Endothelial cell of umbilical vein (primary cell): ENCODE data around the gene ZDHHC18. TPM values are rescaled to one million over a fixed set of nuclear protein-coding genes. Genes with fewer than 3 reads are reported as not detected.

Experiments used
- BruUV-seq: library from RNA; stranded (reverse); fragments of 400-500 nt; replicated peaks from 2 replicates; lab custom pipeline; 2021; lab: Mats Ljungman, UMichigan
- CTCF ChIA-PET: fragments of 300-600, 350-600 bp; sonication (Branson Sonifier 250); formaldehyde crosslinking; loops from one replicate; lab custom pipeline; 2021; ENCODE audit warnings: antibody characterized with exemption, inconsistent platforms; lab: Charles Lee
- POLR2A ChIA-PET: fragments of 300-600, 350-600 bp; sonication (Branson Sonifier 250); formaldehyde crosslinking; loops from one replicate; lab custom pipeline; 2021; ENCODE audit warnings: antibody characterized with exemption, inconsistent platforms; lab: Charles Lee
- DNase-seq: peaks from one replicate; pipeline ENCODE4 v3.0.0-alpha.2; 2011; ENCODE audit warnings: low read depth, low spot score
- FAIRE-seq: peaks from 2 replicates; lab custom pipeline; 2011; peaks lifted over from hg19 to GRCh38; lab: Jason Lieb, UNC
- H2AFZ ChIP-seq: 2 replicates; pipeline ENCODE4 v1.6.0; 2012; ENCODE audit warnings: low read depth, low read length, control low read depth, inconsistent platforms
- H3K27ac ChIP-seq: 2 replicates; pipeline ENCODE4 v1.5.1; 2011; ENCODE audit warnings: low read depth, mild to moderate bottlenecking, control low read depth, low read length, moderate library complexity; ENCODE audit not compliant: insufficient read depth
- H3K27me3 ChIP-seq, 2 experiments: 2 replicates each; pipeline versions ENCODE4 v1.6.0 to v1.6.1; 2011; ENCODE audit warnings: low read length in 2 of 2, mixed read lengths in 1 of 2; ENCODE audit not compliant: control insufficient read depth in 2 of 2, insufficient read depth in 2 of 2
- H3K36me3 ChIP-seq, 2 experiments: 2 replicates in 1 of 2; 3 replicates in 1 of 2; pipeline ENCODE4 v1.5.1; 2011; ENCODE audit warnings: low read length in 2 of 2, mild to moderate bottlenecking in 1 of 2, moderate library complexity in 1 of 2; ENCODE audit not compliant: control insufficient read depth in 2 of 2, insufficient read depth in 2 of 2; ENCODE audit errors: extremely low read depth in 1 of 2
- H3K4me1 ChIP-seq: 3 replicates; pipeline ENCODE4 v1.5.1; 2011; ENCODE audit warnings: mild to moderate bottlenecking, low read length; ENCODE audit not compliant: control insufficient read depth, insufficient read depth; ENCODE audit errors: extremely low read depth
- H3K4me2 ChIP-seq: 2 replicates; pipeline ENCODE4 v1.6.1; 2011; ENCODE audit warnings: low read length, control low read depth, mixed read lengths; ENCODE audit not compliant: insufficient read depth
- H3K4me3 ChIP-seq, 3 experiments: fragments of 200-600 bp in 1 of 3; sonication (generic), shearing (Covaris generic) in 1 of 3; replicated peaks in 1 of 3; 2 replicates each; pipeline ENCODE4 v1.5.1; 2011 to 2016; ENCODE audit warnings: control low read depth in 3 of 3, low read length in 3 of 3, mild to moderate bottlenecking in 2 of 3, inconsistent platforms in 1 of 3, low read depth in 1 of 3, moderate library complexity in 1 of 3; ENCODE audit not compliant: insufficient read depth in 1 of 3
- H3K79me2 ChIP-seq: 2 replicates; pipeline ENCODE4 v1.6.0; 2012; ENCODE audit warnings: low read length, inconsistent platforms; ENCODE audit not compliant: control insufficient read depth, insufficient read depth
- H3K9ac ChIP-seq: replicated peaks from 2 replicates; pipeline ENCODE3; 2011; ENCODE audit warnings: low read length, control low read depth; ENCODE audit not compliant: insufficient read depth; ENCODE audit errors: extremely low read depth
- H3K9me1 ChIP-seq: replicated peaks from 3 replicates; pipeline ENCODE4 v1.6.0; 2011; ENCODE audit warnings: mild to moderate bottlenecking, low read length; ENCODE audit not compliant: control insufficient read depth, insufficient read depth; ENCODE audit errors: extremely low read depth
- H3K9me3 ChIP-seq: replicated peaks from 2 replicates; pipeline ENCODE4 v1.5.1; 2012; ENCODE audit warnings: low read length, inconsistent platforms; ENCODE audit not compliant: control insufficient read depth, insufficient read depth
- H4K20me1 ChIP-seq: replicated peaks from 2 replicates; pipeline ENCODE3; 2011; ENCODE audit warnings: mild to moderate bottlenecking, low read length; ENCODE audit not compliant: control insufficient read depth, insufficient read depth; ENCODE audit errors: extremely low read depth
- CTCF ChIP-seq, 2 donors: IDR thresholded peaks; 1 replicate in 1 of 2; 2 replicates in 1 of 2; pipeline ENCODE4 v1.5.1; 2011; ENCODE audit warnings: low read length in 2 of 2, mild to moderate bottlenecking in 2 of 2, moderate library complexity in 2 of 2, control low read depth in 1 of 2, inconsistent platforms in 1 of 2, low read depth in 1 of 2; ENCODE audit not compliant: insufficient read depth in 1 of 2; ENCODE audit errors: extremely low read depth in 1 of 2
- EZH2 ChIP-seq: IDR thresholded peaks from 2 replicates; pipeline ENCODE4 v1.6.1; 2012; ENCODE audit warnings: borderline replicate concordance, low read depth, mild to moderate bottlenecking, moderate library complexity, low read length, inconsistent platforms; ENCODE audit not compliant: severe bottlenecking
- FOS ChIP-seq: IDR thresholded peaks from 2 replicates; pipeline ENCODE4 v1.6.1; 2011; ENCODE audit warnings: mild to moderate bottlenecking, low read length, moderate library complexity, borderline replicate concordance; ENCODE audit not compliant: insufficient read depth
- GATA2 ChIP-seq: IDR thresholded peaks from 2 replicates; pipeline ENCODE4 v1.7.0; 2011; ENCODE audit warnings: low read depth, mild to moderate bottlenecking, moderate library complexity, mixed read lengths, low read length; ENCODE audit not compliant: insufficient read length, insufficient read depth
- JUN ChIP-seq: IDR thresholded peaks from 2 replicates; pipeline ENCODE4 v1.6.1; 2011; ENCODE audit warnings: borderline replicate concordance, low read depth; ENCODE audit not compliant: insufficient read length, insufficient read depth
- MAX ChIP-seq: IDR thresholded peaks from 2 replicates; pipeline ENCODE4 v1.6.1; 2011; ENCODE audit not compliant: insufficient read depth, insufficient read length
- MYC ChIP-seq: IDR thresholded peaks from one replicate; pipeline ENCODE4 v1.6.1; 2011; ENCODE audit warnings: mild to moderate bottlenecking, low read depth, low read length
- POLR2A ChIP-seq: IDR thresholded peaks from 2 replicates; pipeline ENCODE4 v1.6.1; 2012; ENCODE audit warnings: low read depth, mild to moderate bottlenecking, control low read depth, low read length
- POLR2AphosphoS5 ChIP-seq: IDR thresholded peaks from 2 replicates; pipeline ENCODE4 v1.6.1; 2012; ENCODE audit warnings: low read depth, mild to moderate bottlenecking, control low read depth, low read length, moderate library complexity; ENCODE audit not compliant: insufficient read depth
- dilution Hi-C: fragments of 300-500 bp; cut with MboI; formaldehyde crosslinking; loops from one replicate; pipeline ENCODE4 v1.15.0; 2019; ENCODE audit warnings: low sequenced_read_pairs; ENCODE audit not compliant: extremely low pct_ligation_motif_present
- intact Hi-C: fragments of 100-400 bp; cut with micrococcal nuclease; formaldehyde crosslinking; loops from one replicate; pipeline ENCODE4 v1.10.0; 2022
- polyA plus RNA-seq, 4 experiments: library from polyadenylated mRNA; depleted of rRNA in 3 of 4; stranded (reverse) in 3 of 4; unstranded in 1 of 4; fragments of >200 nt; gene quantifications; 2 replicates each; pipeline versions ENCODE4 v1.2.1 to v1.2.3, GENCODE V29; 2011 to 2012; ENCODE audit warnings: missing spikeins in 1 of 4
- total RNA-seq: library from RNA; stranded (reverse); gene quantifications from 2 replicates; pipeline ENCODE4 v1.2.3, GENCODE V29; 2021

Gene ZDHHC18
- total and polyA plus RNA-seq, 2 donors (not counting 3 experiments of a cell fraction or from before 2014, with no cell fraction given) = 25.2 to 48.2 TPM

DNA sequence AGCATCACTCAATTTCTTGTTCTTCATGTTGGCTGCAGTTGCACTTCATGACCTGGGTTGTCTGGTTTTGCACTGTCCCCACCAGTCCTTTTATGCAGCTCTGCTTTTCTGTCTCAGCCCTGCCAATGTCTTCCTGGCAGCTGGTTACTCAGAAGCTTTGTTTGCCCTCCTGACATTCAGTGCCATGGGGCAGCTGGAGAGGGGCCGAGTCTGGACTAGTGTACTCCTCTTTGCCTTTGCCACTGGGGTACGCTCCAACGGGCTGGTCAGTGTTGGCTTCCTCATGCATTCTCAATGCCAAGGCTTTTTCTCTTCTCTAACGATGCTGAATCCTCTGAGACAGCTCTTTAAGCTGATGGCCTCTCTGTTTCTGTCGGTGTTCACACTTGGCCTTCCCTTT, 32.1 kb upstream of the ZDHHC18 start:
- FAIRE-seq = no peak
- no peaks in the 10 kb centered on the region for H3K79me2 ChIP-seq
- intact Hi-C loops (no loop called here), dilution Hi-C loops (no loop called here)
- H3K27me3 ChIP-seq = no peaks in the 10 kb centered on the region
- POLR2A ChIA-PET = interaction anchor here (0.6 kb wide), 1 partner anchor 29 kb away, joined by 7 read pairs; no protein-coding TSS in a partner anchor
- no peaks in the 10 kb centered on the region for H3K9me1 ChIP-seq
- TF ChIP-seq GATA2 (no peak), EZH2 (no peak), POLR2A (no peak), JUN (no peak), MAX (no peak)
- H2AFZ ChIP-seq = no peak overlapping the region
- DNase-seq = no peak
- H4K20me1 ChIP-seq = no peaks in the 10 kb centered on the region
- no peaks in the 10 kb centered on the region for H3K4me1 ChIP-seq
- no peak overlapping the region for H3K4me3 ChIP-seq
- H3K36me3 ChIP-seq = peaks cover 0 to 8% of the 10 kb centered on the region in 2 experiments
- no peak overlapping the region for H3K9ac ChIP-seq
- no TSS peak for BruUV-seq
- H3K27ac ChIP-seq = no peak overlapping the region
- CTCF ChIA-PET = interaction anchor here (1.0 to 3.0 kb wide), 2 partner anchors 15 to 192 kb away, joined by 3 to 10 read pairs; no protein-coding TSS in a partner anchor
- no peak overlapping the region for H3K4me2 ChIP-seq
- H3K9me3 ChIP-seq = no peaks in the 10 kb centered on the region

GRCh38 chr1:26797627-26798026, 28.9 kb upstream of the ZDHHC18 start:
- no peak for DNase-seq
- POLR2A ChIA-PET = no interaction called here
- CTCF ChIA-PET = interaction anchor here (1.2 to 5.6 kb wide), 3 partner anchors 8 to 195 kb away, joined by 6 to 40 read pairs (median 31); partner anchors contain the start of gene PIGV

More at GRCh38 chr1:26797627-26798026, 28.9 kb upstream of the ZDHHC18 start:
- intact Hi-C loops (no loop called here), dilution Hi-C loops (no loop called here)
- no peak for TF ChIP-seq EZH2
- no peak for TF ChIP-seq CTCF (IDR thresholded peaks at IDR 0.05; ENCODE audit: extremely low read depth in 1 of 2, insufficient read depth in 1 of 2, low read depth in 1 of 2, low read length in 2 of 2)
- no peak for TF ChIP-seq MYC
- TF ChIP-seq MAX = no peak
- TF ChIP-seq FOS = no peak
- no peak for TF ChIP-seq POLR2A
- no peak for TF ChIP-seq GATA2
- TF ChIP-seq POLR2AphosphoS5 = no peak
- TF ChIP-seq JUN = no peak
- Histone ChIP-seq H3K9ac (no peak overlapping the region), H4K20me1 (no peaks in the 10 kb centered on the region), H3K79me2 (no peaks in the 10 kb centered on the region), H3K4me2 (no peak overlapping the region), H3K9me3 (no peaks in the 10 kb centered on the region), H3K4me1 (peaks cover 12% of the 10 kb centered on the region), H2AFZ (no peak overlapping the region), H3K27ac (no peak overlapping the region), H3K4me3 (no peak overlapping the region), H3K36me3 (peaks cover 0 to 8% of the 10 kb centered on the region in 2 experiments), H3K9me1 (no peaks in the 10 kb centered on the region), H3K27me3 (no peaks in the 10 kb centered on the region)
- no TSS peak for BruUV-seq
- peak; percentile 26 for FAIRE-seq
